Glomerular visceral epithelial cell (primary cell): ENCODE measurements around the gene DDX6.
"Not testable (repeated sequence)": the region's sequence is repeated elsewhere in the genome, so short reads cannot be mapped to it uniquely, and the experiment has no call there.

Experiments used
- DNase-seq: peaks from one replicate; pipeline ENCODE4 v3.0.0-alpha.2; 2016; ENCODE audit errors: extremely low spot score

Gene DDX6

GRCh38 chr11:118791961-118792569, 1.1 kb upstream of the DDX6 start:
- DNase-seq, result peak; percentile 15

DNA sequence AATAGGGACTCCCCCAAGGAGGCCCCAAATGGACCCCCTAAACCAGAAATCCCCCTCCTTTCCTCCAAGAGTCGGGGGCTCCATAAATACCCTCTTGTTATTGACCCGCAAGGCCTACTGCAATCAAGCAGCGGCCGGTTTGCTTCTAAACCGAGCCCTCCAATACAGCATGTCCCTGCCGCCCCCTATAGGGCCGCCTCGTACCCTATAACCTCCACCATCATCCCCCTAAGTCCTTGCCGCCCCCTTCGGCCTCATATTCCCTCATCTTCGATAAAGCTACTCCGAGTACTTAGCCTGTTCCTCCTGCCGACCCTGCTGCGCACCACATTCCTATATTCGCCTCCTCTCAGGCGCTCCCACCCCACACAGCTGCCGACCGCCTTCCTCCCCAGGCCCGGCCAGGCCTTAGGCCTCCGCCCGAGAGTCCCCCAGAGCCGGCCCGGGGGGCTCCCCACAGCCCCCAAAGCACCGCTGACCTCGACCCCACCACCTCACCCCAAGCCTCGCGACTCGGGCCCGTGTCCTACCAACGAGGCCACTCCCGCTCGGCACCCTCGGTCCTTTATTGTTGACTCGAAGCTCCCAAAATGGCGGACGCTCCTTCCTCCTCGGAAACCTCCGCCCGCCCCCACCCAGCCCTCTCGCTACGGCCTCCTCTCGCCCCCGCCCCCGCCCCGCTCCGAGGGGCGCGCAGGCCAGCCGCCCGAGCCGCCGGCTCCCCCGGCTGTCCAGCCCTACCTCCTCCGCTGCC, 430 bp downstream of the DDX6 start:
- peak; percentile 34 for DNase-seq

DNA sequence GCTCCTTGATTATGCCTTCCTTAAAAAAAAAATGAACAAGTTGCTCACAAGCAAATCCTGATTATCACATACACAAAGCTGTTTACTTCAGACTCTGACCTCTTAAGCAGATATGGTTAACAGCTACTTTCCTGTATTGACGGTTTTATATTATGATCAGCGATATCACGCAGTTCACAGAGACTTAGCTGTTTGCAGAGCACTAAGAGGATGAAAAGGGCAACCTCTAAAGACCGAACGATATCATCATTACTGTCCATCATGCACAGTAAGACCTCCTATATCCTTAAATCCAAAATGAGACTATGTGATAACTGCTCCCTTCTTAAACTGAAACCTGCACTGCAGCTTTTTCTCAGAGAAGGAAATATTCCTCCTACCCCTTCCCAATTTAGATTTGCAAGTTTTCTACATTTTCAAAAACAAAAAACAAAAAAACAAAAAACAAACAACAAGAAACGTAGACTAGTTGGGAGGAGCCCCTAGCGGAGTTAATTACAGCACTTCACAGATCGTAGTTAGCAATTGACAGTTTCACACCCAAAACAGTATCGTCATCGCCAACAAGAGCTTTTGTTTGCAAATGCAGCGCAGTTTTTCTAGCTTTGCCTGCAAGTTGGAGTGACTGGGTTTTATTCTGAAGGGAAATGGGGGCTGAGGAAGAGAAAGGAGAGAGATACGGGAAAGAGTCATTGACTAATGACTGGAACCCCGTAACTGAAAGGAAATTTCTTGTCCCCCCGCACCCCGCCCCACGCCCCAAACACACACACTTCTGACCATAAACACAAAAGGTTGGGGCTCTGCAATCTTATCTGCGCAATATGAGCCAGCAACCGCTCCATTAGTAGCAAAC, 1.2 kb downstream of the DDX6 start:
- DNase-seq, result peak; percentile 17

GRCh38 chr11:118786657-118787056, 4.3 kb downstream of the DDX6 start:
- no peak for DNase-seq

DNA sequence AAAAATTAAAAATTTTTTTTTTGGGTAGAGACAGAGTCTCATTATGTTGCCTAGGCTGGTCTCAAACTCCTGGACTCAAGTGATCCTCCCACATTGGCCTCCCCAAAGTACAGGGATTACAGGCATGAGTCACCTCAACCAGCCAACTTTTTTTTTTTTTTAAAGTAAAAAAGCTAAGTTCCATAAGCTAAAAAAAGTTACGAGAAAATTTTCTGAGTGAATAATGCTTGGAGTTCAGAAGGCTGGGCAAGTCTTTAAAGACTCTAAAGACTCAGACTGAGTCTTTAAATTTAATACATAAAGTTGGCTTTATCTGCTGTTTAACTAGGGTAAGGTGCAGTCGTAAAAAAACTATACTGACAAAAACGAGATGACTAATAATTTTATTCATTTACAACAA, 5.6 kb downstream of the DDX6 start:
- peak; percentile 6 for DNase-seq

DNA sequence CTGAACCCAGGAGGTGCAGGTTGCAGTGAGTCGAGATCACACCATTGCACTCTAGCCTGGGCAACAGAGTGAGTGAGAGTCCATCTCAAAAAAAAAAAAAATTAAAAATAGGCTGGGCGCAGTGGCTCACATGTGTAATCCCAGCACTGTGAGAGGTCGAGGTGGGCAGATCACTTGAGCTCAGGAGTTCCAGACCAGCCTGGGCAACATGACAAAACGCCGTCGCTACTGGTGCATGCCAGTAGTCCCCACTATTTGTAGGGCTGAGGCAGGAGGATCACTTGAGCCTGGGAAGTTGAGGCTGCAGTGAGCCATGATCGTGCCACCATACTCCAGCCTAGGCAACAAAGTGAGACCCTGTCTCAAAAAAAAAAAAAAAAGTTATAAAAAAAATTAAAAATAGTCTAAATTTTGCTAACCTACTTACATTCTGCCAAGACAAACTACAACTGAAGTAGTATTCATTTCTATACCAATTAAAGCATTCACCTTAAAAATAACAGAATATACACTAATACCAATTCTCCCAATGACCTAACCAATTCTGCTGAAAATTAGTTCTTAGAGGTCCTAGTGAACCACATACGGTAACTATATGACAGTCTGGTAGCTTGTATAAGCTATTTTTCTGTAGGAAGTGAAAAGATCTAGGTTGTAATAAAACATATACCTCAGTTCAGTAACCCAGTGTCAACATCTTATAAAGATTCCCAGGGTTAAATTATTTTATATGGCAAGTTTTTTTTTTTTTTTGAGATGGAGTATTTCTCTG, 7.1 kb downstream of the DDX6 start:
- no peak for DNase-seq

- DNase-seq, result not testable (repeated sequence)
Observed at GRCh38 chr11:118783324-118783723, 7.6 kb downstream of the DDX6 start.

DNA sequence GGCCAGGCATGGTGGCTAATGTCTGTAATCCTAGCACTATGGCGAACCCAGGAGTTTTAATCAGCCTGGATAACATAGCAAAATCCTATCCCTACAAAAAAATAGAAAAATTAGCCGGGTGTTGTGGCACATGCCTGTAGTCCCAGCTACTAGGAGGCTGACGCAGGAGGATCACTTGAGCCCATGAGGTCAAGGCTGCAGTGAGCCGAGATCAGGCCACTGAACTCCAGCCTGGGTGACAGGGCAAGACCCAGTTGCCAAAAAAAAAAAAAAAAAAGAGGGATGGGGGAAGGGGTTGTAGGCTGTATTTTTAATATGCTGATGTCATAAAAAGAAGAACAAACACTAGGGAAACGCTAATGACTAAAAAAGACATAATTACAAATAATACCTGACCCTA, 12.1 kb downstream of the DDX6 start:
- DNase-seq, result no peak

DNA sequence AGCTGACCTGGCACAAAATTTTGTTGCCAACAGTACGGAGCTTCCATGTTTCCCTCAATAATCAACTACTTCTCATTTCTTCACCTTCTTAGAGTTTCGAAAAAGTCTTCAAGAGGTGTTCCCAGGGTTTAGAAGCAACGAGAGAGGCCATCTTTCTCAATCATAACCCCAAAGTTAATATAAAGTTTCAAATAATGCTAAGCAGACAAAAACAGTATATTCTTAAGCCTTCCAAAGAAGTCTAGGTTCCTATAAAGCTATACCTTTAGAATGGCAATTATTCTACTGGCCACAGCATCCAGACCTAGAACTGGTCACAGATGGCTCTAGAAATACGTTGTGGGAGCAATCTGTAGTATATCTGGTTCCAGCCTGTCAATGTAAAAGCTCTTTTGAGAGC, 16.9 kb downstream of the DDX6 start:
- DNase-seq, result no peak

- DNase-seq, result no peak
Observed at GRCh38 chr11:118771547-118772288, 19.2 kb downstream of the DDX6 start.

DNA sequence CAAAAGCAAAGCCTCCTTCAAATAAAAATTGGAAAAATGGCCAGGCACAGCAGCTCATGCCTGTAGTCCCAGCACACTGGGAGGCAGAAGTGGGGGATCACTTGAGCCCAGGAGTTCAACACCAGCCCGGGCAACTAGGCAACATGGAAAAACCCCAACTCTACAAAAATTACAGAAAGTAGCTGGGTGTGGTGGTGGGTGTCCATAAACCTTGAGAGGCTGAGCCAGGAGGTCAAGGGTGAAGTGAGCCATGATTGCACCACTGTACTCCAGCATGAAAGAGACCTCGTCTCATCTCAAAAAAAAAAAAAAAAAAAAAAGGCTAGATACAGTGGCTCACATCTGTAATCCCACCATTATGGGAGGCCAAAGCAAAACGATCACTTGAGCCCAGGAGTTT, 22.3 kb downstream of the DDX6 start:
- DNase-seq, result no peak

DNA sequence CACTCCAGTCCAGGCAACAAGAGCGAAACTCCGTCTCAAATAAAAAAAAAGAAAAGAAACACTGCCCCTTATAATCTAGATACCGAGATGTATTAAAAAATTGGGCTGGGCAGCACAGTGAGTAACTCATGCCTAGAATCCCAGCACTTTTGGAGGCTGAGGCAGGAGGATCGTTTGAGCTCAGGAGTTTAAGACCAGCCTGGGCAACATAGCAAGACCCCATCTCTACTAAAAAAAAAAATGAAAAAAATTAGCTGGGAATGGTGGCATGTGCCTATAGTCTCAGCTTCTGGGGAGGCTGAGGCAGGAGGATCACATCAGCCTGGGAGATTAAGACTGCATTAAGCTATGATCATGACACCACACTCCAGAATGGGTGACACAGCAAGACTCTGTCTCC, 24.9 kb downstream of the DDX6 start:
- DNase-seq, result no peak

- DNase-seq, result not testable (repeated sequence)
Observed at GRCh38 chr11:118765095-118765691, 25.8 kb downstream of the DDX6 start.

- DNase-seq, result no peak
Observed at GRCh38 chr11:118763041-118763440, 27.9 kb downstream of the DDX6 start.

DNA sequence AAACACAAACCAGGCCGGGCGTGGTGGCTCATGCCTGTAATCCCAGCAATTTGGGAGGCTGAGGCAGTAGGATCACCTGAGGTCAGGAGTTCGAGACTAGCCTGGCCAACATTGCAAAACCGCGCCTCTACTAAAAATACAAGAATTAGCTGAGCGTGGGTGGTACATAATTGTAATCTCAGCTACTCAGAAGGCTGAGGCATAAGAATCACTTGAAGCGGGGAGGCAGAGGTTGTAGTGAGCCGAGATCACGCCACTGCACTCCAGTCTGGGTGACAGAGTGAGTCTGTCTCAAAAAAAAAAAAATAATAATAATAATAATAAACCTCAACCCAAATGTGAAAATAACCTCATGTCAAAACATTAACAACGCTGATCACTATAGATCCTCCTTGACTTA, 29.0 kb downstream of the DDX6 start:
- not testable (repeated sequence) for DNase-seq

- DNase-seq, result no peak
Observed at GRCh38 chr11:118757876-118758399, 33.0 kb downstream of the DDX6 start.

GRCh38 chr11:118752654-118753053, 38.3 kb downstream of the DDX6 start:
- DNase-seq, result no peak

DNA sequence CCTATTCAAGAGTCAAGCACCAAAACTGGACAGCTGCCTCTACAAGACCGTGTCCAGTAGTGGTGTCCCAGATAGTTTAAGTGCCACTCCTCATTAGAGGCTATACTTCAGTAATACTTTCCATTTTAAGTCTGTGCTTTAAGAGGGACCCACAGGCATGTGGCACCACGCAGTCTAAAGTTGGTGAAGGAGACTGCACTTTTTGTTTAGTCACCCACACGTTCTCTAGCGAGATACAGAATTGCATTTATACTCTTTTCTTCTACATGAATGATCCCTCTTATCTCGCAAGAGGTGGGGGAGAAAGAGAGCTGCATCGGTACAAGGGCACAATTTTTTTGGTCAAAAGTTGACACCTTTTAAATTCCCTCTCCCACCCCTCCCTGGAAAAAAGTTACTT, 41.5 kb downstream of the DDX6 start:
- no peak for DNase-seq

GRCh38 chr11:118748056-118748455, 42.9 kb downstream of the DDX6 start:
- no peak for DNase-seq

DNA sequence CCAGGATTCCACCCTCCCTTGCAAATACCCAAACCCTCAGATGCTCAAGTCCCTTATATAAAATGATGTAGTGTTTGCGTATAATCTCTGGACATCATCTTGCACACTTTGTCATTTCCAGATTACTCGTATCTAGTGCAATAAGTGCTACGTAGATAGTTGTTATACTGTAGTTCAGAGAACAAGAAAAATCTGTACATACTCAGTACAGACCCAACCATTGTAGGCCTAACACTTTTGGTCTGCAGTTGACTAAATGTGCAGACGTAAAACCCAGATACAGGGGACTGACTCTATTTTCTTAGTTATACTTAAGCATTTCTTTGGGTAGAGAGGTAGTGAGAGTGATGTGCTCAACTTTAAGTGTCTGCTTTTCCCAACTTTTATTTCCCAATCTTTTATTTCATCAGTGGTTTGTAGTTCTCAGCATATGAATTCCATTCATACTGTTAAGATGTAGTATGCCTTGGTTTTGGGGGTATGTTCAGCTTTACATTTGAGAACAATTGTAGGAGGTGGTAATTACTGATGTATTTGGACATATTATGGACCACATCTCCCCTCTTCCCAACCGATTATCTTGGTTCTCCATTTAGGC, 43.9 kb downstream of the DDX6 start:
- no peak for DNase-seq
